ENCODE data around the gene MYO18B.

The MYO18B gene

GRCh38 chr22:25844601-25845000 is 102.6 kb downstream of the MYO18B start:
- H2BK15ac ChIP-seq (ENCODE audit: low read length), result no peak overlapping the region
- no CpG with 5 or more reads among the region's 8 CpGs for WGBS, 2 donors (ENCODE audit: extremely low coverage in 2 of 2, insufficient read length in 2 of 2, insufficient replicate concordance in 1 of 2)
- H2AK5ac ChIP-seq (ENCODE audit: low read depth, low read length), result no peak overlapping the region
- no peak overlapping the region for H3K4me2 ChIP-seq (ENCODE audit: insufficient read depth, low read length, poor library complexity, severe bottlenecking)
- peaks cover 0 to 10% of the 10 kb centered on the region in 2 donors for H3K4me1 ChIP-seq (ENCODE audit: control insufficient read depth in 2 of 2, insufficient read depth in 1 of 2, low read depth in 1 of 2, low read length in 2 of 2)
- H3K27ac ChIP-seq (replicated peaks; ENCODE audit: low read length), result no peak overlapping the region
- H3K4ac ChIP-seq (ENCODE audit: low read length), result no peak overlapping the region
- no peak overlapping the region for H3K14ac ChIP-seq (ENCODE audit: low read length)
- H2BK12ac ChIP-seq (ENCODE audit: low read length), result no peak overlapping the region
- H4K8ac ChIP-seq (ENCODE audit: low read depth, low read length), result no peak overlapping the region
- no peak overlapping the region for H2BK5ac ChIP-seq (ENCODE audit: low read length)
- no peaks in the 10 kb centered on the region for H3K79me1 ChIP-seq (ENCODE audit: low read depth, low read length)
- H3K9me3 ChIP-seq (replicated peaks in 1 of 2; ENCODE audit: control insufficient read depth in 2 of 2, insufficient read depth in 1 of 2, low read depth in 1 of 2, low read length in 2 of 2), result no peaks in the 10 kb centered on the region
- no peak overlapping the region for H2BK120ac ChIP-seq (ENCODE audit: low read depth, low read length)
- no peaks in the 10 kb centered on the region for H3K36me3 ChIP-seq (replicated peaks in 1 of 2; ENCODE audit: control insufficient read depth in 2 of 2, insufficient read depth in 2 of 2, low read length in 2 of 2)
- no peak overlapping the region for H3K9ac ChIP-seq (ENCODE audit: low read depth, low read length, poor library complexity)
- no peak overlapping the region for H4K91ac ChIP-seq (ENCODE audit: low read depth, low read length, poor library complexity)
- H3K4me3 ChIP-seq (ENCODE audit: low read length in 2 of 2), result peak overlapping the region in 1 of 2 donors; percentile 5
- H3K27me3 ChIP-seq (ENCODE audit: control insufficient read depth in 3 of 3, insufficient read depth in 3 of 3, low read depth in 1 of 3, low read length in 3 of 3), result peaks cover 0 to 5% (median 0%) of the 10 kb centered on the region in 3 experiments
- H2AFZ ChIP-seq (ENCODE audit: low read length), result no peak overlapping the region
- no peak for DNase-seq (ENCODE audit: low spot score)
- no peak overlapping the region for H3K18ac ChIP-seq (ENCODE audit: low read length)
- no peak overlapping the region for H3K23ac ChIP-seq (ENCODE audit: low read depth, low read length, poor library complexity)

- H4K8ac ChIP-seq (ENCODE audit: low read depth, low read length), result no peak overlapping the region
- no peak overlapping the region for H3K4ac ChIP-seq (ENCODE audit: low read length)
- H3K27me3 ChIP-seq (ENCODE audit: control insufficient read depth in 3 of 3, insufficient read depth in 3 of 3, low read depth in 1 of 3, low read length in 3 of 3), result peaks cover 0 to 5% (median 0%) of the 10 kb centered on the region in 3 experiments
- no peaks in the 10 kb centered on the region for H3K79me1 ChIP-seq (ENCODE audit: low read depth, low read length)
- no peak overlapping the region for H2BK12ac ChIP-seq (ENCODE audit: low read length)
- no peak overlapping the region for H2AK5ac ChIP-seq (ENCODE audit: low read depth, low read length)
- no peak overlapping the region for H2BK120ac ChIP-seq (ENCODE audit: low read depth, low read length)
- H3K18ac ChIP-seq (ENCODE audit: low read length), result no peak overlapping the region
- WGBS, 2 donors (ENCODE audit: extremely low coverage in 2 of 2, insufficient read length in 2 of 2, insufficient replicate concordance in 1 of 2), result no CpG with 5 or more reads among the region's 12 CpGs
- no peak overlapping the region for H4K91ac ChIP-seq (ENCODE audit: low read depth, low read length, poor library complexity)
- peak overlapping the region; percentile 26 for H3K23ac ChIP-seq (ENCODE audit: low read depth, low read length, poor library complexity)
- no peaks in the 10 kb centered on the region for H3K9me3 ChIP-seq (replicated peaks in 1 of 2; ENCODE audit: control insufficient read depth in 2 of 2, insufficient read depth in 1 of 2, low read depth in 1 of 2, low read length in 2 of 2)
- H3K14ac ChIP-seq (ENCODE audit: low read length), result peak overlapping the region; percentile 28
- H2BK5ac ChIP-seq (ENCODE audit: low read length), result no peak overlapping the region
- H2AFZ ChIP-seq (ENCODE audit: low read length), result no peak overlapping the region
- no peaks in the 10 kb centered on the region for H3K36me3 ChIP-seq (replicated peaks in 1 of 2; ENCODE audit: control insufficient read depth in 2 of 2, insufficient read depth in 2 of 2, low read length in 2 of 2)
- no peak overlapping the region for H3K9ac ChIP-seq (ENCODE audit: low read depth, low read length, poor library complexity)
- no peak for DNase-seq (ENCODE audit: low spot score)
- H3K4me1 ChIP-seq (ENCODE audit: control insufficient read depth in 2 of 2, insufficient read depth in 1 of 2, low read depth in 1 of 2, low read length in 2 of 2), result peaks cover 0 to 3% of the 10 kb centered on the region in 2 donors
- H3K4me3 ChIP-seq (ENCODE audit: low read length in 2 of 2), result peak overlapping the region in 1 of 2 donors; percentile 32
- H3K4me2 ChIP-seq (ENCODE audit: insufficient read depth, low read length, poor library complexity, severe bottlenecking), result no peak overlapping the region
- no peak overlapping the region for H2BK15ac ChIP-seq (ENCODE audit: low read length)
- H3K27ac ChIP-seq (replicated peaks; ENCODE audit: low read length), result no peak overlapping the region
These were observed 104.2 kb downstream of the MYO18B start for GRCh38 chr22:25845985-25846745.

- Histone ChIP-seq H3K79me1 (ENCODE audit: low read depth, low read length) (no peaks in the 10 kb centered on the region), H4K91ac (ENCODE audit: low read depth, low read length, poor library complexity) (no peak overlapping the region), H3K9me3 (replicated peaks in 1 of 2; ENCODE audit: control insufficient read depth in 2 of 2, insufficient read depth in 1 of 2, low read depth in 1 of 2, low read length in 2 of 2) (no peaks in the 10 kb centered on the region), H2AFZ (ENCODE audit: low read length) (no peak overlapping the region), H3K23ac (ENCODE audit: low read depth, low read length, poor library complexity) (no peak overlapping the region), H4K8ac (ENCODE audit: low read depth, low read length) (no peak overlapping the region), H2BK12ac (ENCODE audit: low read length) (peak overlapping the region; percentile 47), H3K36me3 (replicated peaks in 1 of 2; ENCODE audit: control insufficient read depth in 2 of 2, insufficient read depth in 2 of 2, low read length in 2 of 2) (no peaks in the 10 kb centered on the region), H2BK120ac (ENCODE audit: low read depth, low read length) (no peak overlapping the region), H3K4me1 (ENCODE audit: control insufficient read depth in 2 of 2, insufficient read depth in 1 of 2, low read depth in 1 of 2, low read length in 2 of 2) (peaks cover 0 to 3% of the 10 kb centered on the region in 2 donors), H3K9ac (ENCODE audit: low read depth, low read length, poor library complexity) (no peak overlapping the region), H3K18ac (ENCODE audit: low read length) (no peak overlapping the region), H2BK15ac (ENCODE audit: low read length) (no peak overlapping the region), H3K27me3 (ENCODE audit: control insufficient read depth in 3 of 3, insufficient read depth in 3 of 3, low read depth in 1 of 3, low read length in 3 of 3) (peaks cover 0 to 5% (median 0%) of the 10 kb centered on the region in 3 experiments), H3K4me2 (ENCODE audit: insufficient read depth, low read length, poor library complexity, severe bottlenecking) (no peak overlapping the region), H2BK5ac (ENCODE audit: low read length) (no peak overlapping the region), H3K27ac (replicated peaks; ENCODE audit: low read length) (no peak overlapping the region), H3K4me3 (ENCODE audit: low read length in 2 of 2) (no peak overlapping the region), H2AK5ac (ENCODE audit: low read depth, low read length) (no peak overlapping the region), H3K14ac (ENCODE audit: low read length) (no peak overlapping the region), H3K4ac (ENCODE audit: low read length) (no peak overlapping the region)
- DNase-seq (ENCODE audit: low spot score), result no peak
- no CpG with 5 or more reads among the region's 3 CpGs for WGBS, 2 donors (ENCODE audit: extremely low coverage in 2 of 2, insufficient read length in 2 of 2, insufficient replicate concordance in 1 of 2)
These were observed 105.5 kb downstream of the MYO18B start for GRCh38 chr22:25847451-25847850.

GRCh38 chr22:25848954-25849353 is 107.0 kb downstream of the MYO18B start:
- no peak overlapping the region for H3K27ac ChIP-seq (replicated peaks; ENCODE audit: low read length)
- no peak overlapping the region for H2BK5ac ChIP-seq (ENCODE audit: low read length)
- H3K4me1 ChIP-seq (ENCODE audit: control insufficient read depth in 2 of 2, insufficient read depth in 1 of 2, low read depth in 1 of 2, low read length in 2 of 2), result no peaks in the 10 kb centered on the region
- no peak overlapping the region for H2BK120ac ChIP-seq (ENCODE audit: low read depth, low read length)
- H3K14ac ChIP-seq (ENCODE audit: low read length), result no peak overlapping the region
- H3K4ac ChIP-seq (ENCODE audit: low read length), result no peak overlapping the region
- H3K36me3 ChIP-seq (replicated peaks in 1 of 2; ENCODE audit: control insufficient read depth in 2 of 2, insufficient read depth in 2 of 2, low read length in 2 of 2), result no peaks in the 10 kb centered on the region
- WGBS, 2 donors (ENCODE audit: extremely low coverage in 2 of 2, insufficient read length in 2 of 2, insufficient replicate concordance in 1 of 2), result no CpG with 5 or more reads among the region's 10 CpGs
- no peak overlapping the region for H3K9ac ChIP-seq (ENCODE audit: low read depth, low read length, poor library complexity)
- H3K79me1 ChIP-seq (ENCODE audit: low read depth, low read length), result no peaks in the 10 kb centered on the region
- H3K4me3 ChIP-seq (ENCODE audit: low read length in 2 of 2), result no peak overlapping the region
- no peak overlapping the region for H2AFZ ChIP-seq (ENCODE audit: low read length)
- H2BK12ac ChIP-seq (ENCODE audit: low read length), result no peak overlapping the region
- no peak for DNase-seq (ENCODE audit: low spot score)
- no peak overlapping the region for H2BK15ac ChIP-seq (ENCODE audit: low read length)
- H3K27me3 ChIP-seq (ENCODE audit: control insufficient read depth in 3 of 3, insufficient read depth in 3 of 3, low read depth in 1 of 3, low read length in 3 of 3), result peaks cover 0 to 5% (median 0%) of the 10 kb centered on the region in 3 experiments
- H3K23ac ChIP-seq (ENCODE audit: low read depth, low read length, poor library complexity), result no peak overlapping the region
- H3K4me2 ChIP-seq (ENCODE audit: insufficient read depth, low read length, poor library complexity, severe bottlenecking), result no peak overlapping the region
- H4K8ac ChIP-seq (ENCODE audit: low read depth, low read length), result no peak overlapping the region
- no peak overlapping the region for H2AK5ac ChIP-seq (ENCODE audit: low read depth, low read length)
- H4K91ac ChIP-seq (ENCODE audit: low read depth, low read length, poor library complexity), result no peak overlapping the region
- H3K18ac ChIP-seq (ENCODE audit: low read length), result no peak overlapping the region
- H3K9me3 ChIP-seq (replicated peaks in 1 of 2; ENCODE audit: control insufficient read depth in 2 of 2, insufficient read depth in 1 of 2, low read depth in 1 of 2, low read length in 2 of 2), result no peaks in the 10 kb centered on the region

Measured in neuronal stem cell (in vitro differentiated cells).